Liver (tissue), 9 donors: Measurements from ENCODE around the gene REXO1. TPM values are rescaled to one million over a fixed set of nuclear protein-coding genes. Genes with fewer than 3 reads are reported as not detected.

Source experiments
- DNase-seq: peaks from one replicate; pipeline ENCODE4 v3.0.0-alpha.2; 2017; ENCODE audit warnings: low spot score
- H3K27ac ChIP-seq, 2 donors: one replicate each; pipeline ENCODE4 v1.7.0; 2013; ENCODE audit warnings: inconsistent platforms in 2 of 2, low read length in 2 of 2, control low read depth in 1 of 2, low read depth in 1 of 2, mild to moderate bottlenecking in 1 of 2
- H3K27me3 ChIP-seq, 4 donors: one replicate each; pipeline versions ENCODE4 v1.6.1 to v1.7.0; 2013; ENCODE audit warnings: low read length in 3 of 4, inconsistent platforms in 1 of 4, mild to moderate bottlenecking in 1 of 4, moderate library complexity in 1 of 4; ENCODE audit not compliant: control insufficient read depth in 4 of 4, insufficient read depth in 4 of 4
- H3K36me3 ChIP-seq, 4 donors: one replicate each; pipeline versions ENCODE4 v1.6.1 to v1.7.0; 2013; ENCODE audit warnings: low read length in 3 of 4, mild to moderate bottlenecking in 3 of 4, low read depth in 1 of 4, moderate library complexity in 1 of 4; ENCODE audit not compliant: control insufficient read depth in 4 of 4, insufficient read depth in 3 of 4
- H3K4me1 ChIP-seq, 4 donors: one replicate each; pipeline versions ENCODE4 v1.6.1 to v1.7.0; 2013; ENCODE audit warnings: low read length in 3 of 4, mild to moderate bottlenecking in 3 of 4, moderate library complexity in 1 of 4; ENCODE audit not compliant: control insufficient read depth in 4 of 4, insufficient read depth in 4 of 4
- H3K4me3 ChIP-seq, 3 donors: one replicate each; pipeline versions ENCODE4 v1.6.1 to v1.7.0; 2013; ENCODE audit warnings: low read length in 3 of 3, control low read depth in 1 of 3, low read depth in 1 of 3, mild to moderate bottlenecking in 1 of 3
- H3K9ac ChIP-seq, 2 donors: one replicate each; pipeline ENCODE4 v1.7.0; 2013; ENCODE audit warnings: low read length in 2 of 2, mild to moderate bottlenecking in 2 of 2, moderate library complexity in 2 of 2, control low read depth in 1 of 2, low read depth in 1 of 2
- H3K9me3 ChIP-seq, 4 donors: one replicate each; pipeline versions ENCODE4 v1.6.1 to v1.7.0; 2013; ENCODE audit warnings: low read length in 3 of 4; ENCODE audit not compliant: control insufficient read depth in 4 of 4
- ATF3 ChIP-seq: IDR thresholded peaks from 2 replicates; pipeline ENCODE4 v1.6.1; 2016; ENCODE audit warnings: antibody characterized with exemption
- CTCF ChIP-seq: fragments of 150-350 bp; IDR thresholded peaks from 2 replicates; pipeline ENCODE4 v1.5.1; 2017; ENCODE audit warnings: improper control_type of control experiment, low read depth, low read length; ENCODE audit not compliant: missing input control
- EGR1 ChIP-seq, 2 donors: IDR thresholded peaks; 2 replicates each; pipeline ENCODE4 v1.6.1; 2016 to 2018; ENCODE audit warnings: antibody characterized with exemption in 2 of 2, low read depth in 2 of 2
- FOXA1 ChIP-seq: IDR thresholded peaks from 2 replicates; pipeline ENCODE4 v1.6.1; 2016; ENCODE audit warnings: antibody characterized with exemption
- FOXA2 ChIP-seq: IDR thresholded peaks from 2 replicates; pipeline ENCODE4 v1.6.1; 2016; ENCODE audit warnings: antibody characterized with exemption
- GABPA ChIP-seq, 2 donors: IDR thresholded peaks in 1 of 2; conservative IDR thresholded peaks in 1 of 2; 2 replicates each; pipeline ENCODE4 v1.6.1; 2016; ENCODE audit warnings: antibody characterized with exemption in 2 of 2, mild to moderate bottlenecking in 1 of 2, moderate library complexity in 1 of 2
- HNF4A ChIP-seq, 2 donors: conservative IDR thresholded peaks; 2 replicates each; pipeline ENCODE4 v1.6.1; 2016; ENCODE audit warnings: antibody characterized with exemption in 2 of 2, mild to moderate bottlenecking in 2 of 2
- HNF4G ChIP-seq: IDR thresholded peaks from 2 replicates; pipeline ENCODE4 v1.6.1; 2016; ENCODE audit warnings: antibody characterized with exemption
- JUND ChIP-seq, 2 donors: IDR thresholded peaks; 2 replicates each; pipeline ENCODE4 v1.6.1; 2016; ENCODE audit warnings: antibody characterized with exemption in 2 of 2
- MAX ChIP-seq: IDR thresholded peaks from 2 replicates; pipeline ENCODE4 v1.6.1; 2016; ENCODE audit warnings: antibody characterized with exemption
- NR2F2 ChIP-seq: IDR thresholded peaks from 2 replicates; pipeline ENCODE4 v1.6.1; 2016; ENCODE audit warnings: antibody characterized with exemption
- RAD21 ChIP-seq, 2 donors: IDR thresholded peaks; 2 replicates each; pipeline ENCODE4 v1.6.1; 2016; ENCODE audit warnings: antibody characterized with exemption in 2 of 2, mild to moderate bottlenecking in 2 of 2
- REST ChIP-seq: IDR thresholded peaks from 2 replicates; pipeline ENCODE4 v1.6.1; 2016; ENCODE audit warnings: antibody characterized with exemption, mild to moderate bottlenecking
- RXRA ChIP-seq, 2 donors: IDR thresholded peaks; 2 replicates each; pipeline ENCODE4 v1.6.1; 2017 to 2018; ENCODE audit warnings: antibody characterized with exemption in 2 of 2, mild to moderate bottlenecking in 1 of 2
- YY1 ChIP-seq: IDR thresholded peaks from 2 replicates; pipeline ENCODE4 v1.6.1; 2016; ENCODE audit warnings: antibody characterized with exemption, mild to moderate bottlenecking
- ZBTB33 ChIP-seq: IDR thresholded peaks from 2 replicates; pipeline ENCODE4 v1.6.1; 2016; ENCODE audit warnings: antibody characterized with exemption
- WGBS: extraction: QIAGEN DNeasy Blood & Tissue Kit; methylation state at CpG from one replicate; pipeline ENCODE4 v1.1.7; 2013; 5-methylcytosine and 5-hydroxymethylcytosine counted together
- polyA plus RNA-seq, 2 donors: library from polyadenylated mRNA; stranded (reverse) in 1 of 2; unstranded in 1 of 2; fragments of 200-250 nt in 1 of 2; fragments of >200 nt in 1 of 2; fragmentation: Nextera tagmentation in 1 of 2; extraction: Ambion mirVana in 1 of 2; gene quantifications; one replicate each; pipeline versions ENCODE4 v1.2.1 to v1.2.3, GENCODE V29; 2013 to 2015
- total RNA-seq, 2 donors: library from RNA; depleted of rRNA; stranded (reverse); fragments of >200 nt; gene quantifications; one replicate each; pipeline ENCODE4 v1.2.3, GENCODE V29; 2014
- donor health status: healthy.
- donor health status: healthy.
- donor health status: healthy.
- donor health status: healthy.
- donor health status: healthy.

The REXO1 gene
- total and polyA plus RNA-seq, 4 donors, result 2.0 to 11.5 (median 9.2) TPM

GRCh38 chr19:1867349-1867724 lies 19.1 kb upstream of the REXO1 start:
- Histone ChIP-seq H3K4me1 (peaks cover 17 to 44% (median 29%) of the 10 kb centered on the region in 4 donors), H3K36me3 (no peaks in the 10 kb centered on the region), H3K4me3 (no peak overlapping the region), H3K9me3 (no peaks in the 10 kb centered on the region), H3K9ac (no peak overlapping the region), H3K27me3 (no peaks in the 10 kb centered on the region), H3K27ac (no peak overlapping the region)
- no peak for DNase-seq
- 85% methylated on average over 9 of the region's 9 CpGs for WGBS
- no peak for TF ChIP-seq FOXA1
- TF ChIP-seq MAX, result no peak
- TF ChIP-seq ATF3, result no peak
- TF ChIP-seq EGR1 (IDR thresholded peaks at IDR 0.05; ENCODE audit: low read depth in 2 of 2), result no peak
- no peak for TF ChIP-seq HNF4A (conservative IDR thresholded peaks at IDR 0.05)
- no peak for TF ChIP-seq REST
- TF ChIP-seq FOXA2, result no peak
- TF ChIP-seq CTCF, result no peak
- no peak for TF ChIP-seq RAD21 (IDR thresholded peaks at IDR 0.05)
- TF ChIP-seq YY1, result no peak
- no peak for TF ChIP-seq JUND (IDR thresholded peaks at IDR 0.05)
- TF ChIP-seq RXRA (IDR thresholded peaks at IDR 0.05), result no peak
- no peak for TF ChIP-seq GABPA (IDR thresholded peaks at IDR 0.05 in 1 of 2, conservative IDR thresholded peaks at IDR 0.05 in 1 of 2)
- TF ChIP-seq ZBTB33, result no peak
- TF ChIP-seq HNF4G, result no peak
- TF ChIP-seq NR2F2, result no peak
